IMR-90 (cell line): Measurements from ENCODE around the gene S100A5. TPM values are rescaled to one million over a fixed set of nuclear protein-coding genes. Genes with fewer than 3 reads are reported as not detected.
A peak's percentile ranks its signal among the peaks of the same experiment; 100 is the strongest.

Experiments used
- ATAC-seq: fragments of 200-7000 bp; cut with Tn5 transposase; 2 replicates; pipeline ENCODE4 v1.9.1; 2020; ENCODE audit warnings: low read depth, mild to moderate bottlenecking, moderate library complexity
- BruUV-seq: library from RNA; stranded (reverse); fragments of 400-500 nt; replicated peaks from 2 replicates; lab custom pipeline; 2021; lab: Mats Ljungman, UMichigan
- CTCF ChIA-PET: fragments of 300-600 bp; formaldehyde crosslinking; extraction: SDS; loops from one replicate; lab custom pipeline; 2021; ENCODE audit warnings: antibody characterized with exemption; lab: Yijun Ruan, JAX
- POLR2A ChIA-PET: fragments of 300-600 bp; sonication (Branson Sonifier 250); formaldehyde crosslinking; loops from one replicate; lab custom pipeline; 2022; ENCODE audit warnings: antibody characterized with exemption; ENCODE audit not compliant: unreplicated experiment; lab: Charles Lee
- DNase-seq: peaks from one replicate; pipeline ENCODE4 v3.0.0; 2013
- H2AFZ ChIP-seq: replicated peaks from 2 replicates; pipeline ENCODE3; 2013; ENCODE audit warnings: low read length, mild to moderate bottlenecking; ENCODE audit not compliant: poor library complexity
- H2AK5ac ChIP-seq: 2 replicates; pipeline ENCODE4 v1.6.1; 2013; ENCODE audit warnings: low read depth, low read length, inconsistent platforms
- H2AK9ac ChIP-seq: replicated peaks from 2 replicates; pipeline ENCODE3; 2013; ENCODE audit warnings: mild to moderate bottlenecking, low read depth, low read length, moderate library complexity; ENCODE audit not compliant: poor library complexity
- H2BK120ac ChIP-seq: 2 replicates; pipeline ENCODE4 v1.6.1; 2013; ENCODE audit warnings: low read depth, low read length, inconsistent platforms
- H2BK15ac ChIP-seq: 3 replicates; pipeline ENCODE4 v1.6.1; 2013; ENCODE audit warnings: low read depth, low read length, inconsistent platforms
- H2BK20ac ChIP-seq: 2 replicates; pipeline ENCODE4 v1.6.1; 2013; ENCODE audit warnings: low read depth, mild to moderate bottlenecking, inconsistent platforms, low read length, moderate library complexity
- H2BK5ac ChIP-seq: 2 replicates; pipeline ENCODE4 v1.6.1; 2013; ENCODE audit warnings: mild to moderate bottlenecking, low read depth, low read length, inconsistent platforms; ENCODE audit not compliant: poor library complexity, severe bottlenecking
- H3K14ac ChIP-seq: replicated peaks from 2 replicates; pipeline ENCODE4 v1.6.1; 2013; ENCODE audit warnings: low read depth, low read length, inconsistent platforms
- H3K18ac ChIP-seq: 2 replicates; pipeline ENCODE4 v1.6.1; 2013; ENCODE audit warnings: low read depth, low read length, control low read depth
- H3K23ac ChIP-seq: 2 replicates; pipeline ENCODE4 v1.6.1; 2013; ENCODE audit warnings: low read depth, low read length, inconsistent platforms
- H3K27ac ChIP-seq: 2 replicates; pipeline ENCODE4 v1.5.1; 2013; ENCODE audit warnings: mild to moderate bottlenecking, control low read depth, low read length; ENCODE audit not compliant: insufficient read depth
- H3K27me3 ChIP-seq: 2 replicates; pipeline ENCODE4 v1.6.1; 2013; ENCODE audit warnings: low read length; ENCODE audit not compliant: control insufficient read depth, insufficient read depth
- H3K36me3 ChIP-seq: 2 replicates; pipeline ENCODE4 v1.6.1; 2013; ENCODE audit warnings: low read length, mixed read lengths; ENCODE audit not compliant: control insufficient read depth, insufficient read depth
- H3K4ac ChIP-seq: 2 replicates; pipeline ENCODE4 v1.6.1; 2013; ENCODE audit warnings: low read depth, low read length, inconsistent platforms
- H3K4me1 ChIP-seq: 2 replicates; pipeline ENCODE4 v1.6.1; 2013; ENCODE audit warnings: low read length, mixed read lengths; ENCODE audit not compliant: control insufficient read depth, insufficient read depth
- H3K4me2 ChIP-seq: 2 replicates; pipeline ENCODE4 v1.6.1; 2013; ENCODE audit warnings: low read depth, mild to moderate bottlenecking, control low read depth, low read length, moderate library complexity
- H3K4me3 ChIP-seq: 2 replicates; pipeline ENCODE4 v1.5.1; 2013; ENCODE audit warnings: low read depth, mild to moderate bottlenecking, control low read depth, low read length, moderate library complexity; ENCODE audit not compliant: insufficient read depth
- H3K56ac ChIP-seq: 2 replicates; pipeline ENCODE4 v1.6.1; 2013; ENCODE audit warnings: low read length, inconsistent platforms; ENCODE audit not compliant: insufficient read depth; ENCODE audit errors: extremely low read depth
- H3K79me1 ChIP-seq, 2 experiments: 2 replicates each; pipeline ENCODE4 v1.6.1; 2013; ENCODE audit warnings: low read length in 2 of 2, inconsistent platforms in 1 of 2, low read depth in 1 of 2
- H3K9ac ChIP-seq: 2 replicates; pipeline ENCODE4 v1.6.1; 2013; ENCODE audit warnings: low read depth, low read length, control low read depth
- H3K9me1 ChIP-seq: 2 replicates; pipeline ENCODE4 v1.6.1; 2013; ENCODE audit warnings: low read length, inconsistent platforms; ENCODE audit not compliant: insufficient read depth
- H3K9me3 ChIP-seq: 2 replicates; pipeline ENCODE4 v1.6.1; 2013; ENCODE audit warnings: low read length; ENCODE audit not compliant: control insufficient read depth, insufficient read depth
- H4K20me1 ChIP-seq: 2 replicates; pipeline ENCODE4 v1.6.1; 2013; ENCODE audit warnings: low read length, inconsistent platforms; ENCODE audit not compliant: insufficient read depth
- H4K5ac ChIP-seq: 2 replicates; pipeline ENCODE4 v1.6.1; 2013; ENCODE audit warnings: mild to moderate bottlenecking, low read depth, low read length, control low read depth
- H4K8ac ChIP-seq, 2 experiments: 2 replicates each; pipeline ENCODE4 v1.6.1; 2013; ENCODE audit warnings: low read depth in 2 of 2, low read length in 2 of 2, control low read depth in 1 of 2, inconsistent platforms in 1 of 2
- H4K91ac ChIP-seq: 2 replicates; pipeline ENCODE4 v1.6.1; 2013; ENCODE audit warnings: low read depth, low read length, inconsistent platforms; ENCODE audit not compliant: insufficient read depth
- FOS ChIP-seq: fragments of 150-350 bp; IDR thresholded peaks from 2 replicates; pipeline ENCODE4 v1.6.1; 2016; ENCODE audit warnings: low read depth, low read length
- MXI1 ChIP-seq: IDR thresholded peaks from 2 replicates; pipeline ENCODE4 v1.6.1; 2012; ENCODE audit warnings: low read depth, mild to moderate bottlenecking, low read length, moderate library complexity, borderline replicate concordance
- RAD21 ChIP-seq: IDR thresholded peaks from 2 replicates; pipeline ENCODE4 v1.6.1; 2012; ENCODE audit warnings: low read length, improper control_type of control experiment
- SMC3 ChIP-seq: fragments of 150-350 bp; IDR thresholded peaks from 2 replicates; pipeline ENCODE4 v1.6.1; 2016; ENCODE audit warnings: low read depth, mild to moderate bottlenecking, antibody characterized with exemption, low read length, moderate library complexity
- WGBS, 2 experiments: methylation state at CpG; one replicate each; pipeline versions ENCODE4 v1.1.5 to v1.1.7; 2013; ENCODE audit warnings: missing lambda C conversion rate in 2 of 2; ENCODE audit not compliant: insufficient read length in 1 of 2; ENCODE audit errors: extremely low coverage in 2 of 2; 5-methylcytosine and 5-hydroxymethylcytosine counted together
- dilution Hi-C: fragments of 300-500 bp; cut with HindIII; formaldehyde crosslinking; loops from one replicate; pipeline ENCODE4 v1.14.3; 2018; ENCODE audit warnings: low sequenced_read_pairs; ENCODE audit not compliant: unreplicated experiment
- in situ Hi-C: fragments of 300-500 bp; cut with MboI; formaldehyde crosslinking; loops from 3 replicates; pipeline ENCODE4 v1.14.3; 2019; ENCODE audit warnings: low sequenced_read_pairs, inconsistent platforms, mixed read lengths
- intact Hi-C: fragments of 100-400 bp; cut with micrococcal nuclease; formaldehyde crosslinking; loops from 2 replicates; pipeline ENCODE4 v1.10.0; 2022
- polyA plus RNA-seq, 3 experiments: library from polyadenylated mRNA; depleted of rRNA; stranded (reverse); fragments of >200 nt; gene quantifications; 2 replicates each; pipeline ENCODE4 v1.2.3, GENCODE V29; 2012; ENCODE audit warnings: low replicate concordance in 1 of 3
- total RNA-seq: library from RNA; depleted of rRNA; stranded (reverse); fragments of >200 nt; gene quantifications from 2 replicates; pipeline ENCODE4 v1.2.3, GENCODE V29; 2012
- TF ChIP-seq, protein P1 (sequence below): conservative IDR thresholded peaks from 2 replicates; pipeline ENCODE4 v1.5.1; 2012; ENCODE audit warnings: mild to moderate bottlenecking, low read depth, low read length, improper control_type of control experiment

Gene S100A5
- total and polyA plus RNA-seq, 2 of the 4 experiments (the other 2 are of a cell fraction): 0.27 TPM; not detected in 1

GRCh38 chr1:153494976-153495535, 45.7 kb downstream of the S100A5 start:
- H3K9me3 ChIP-seq: no peaks in the 10 kb centered on the region
- ATAC-seq (peak; percentile 71), DNase-seq (peak; percentile 52)
- H3K9me1 ChIP-seq: peaks cover 6% of the 10 kb centered on the region; the same call in 1 of the 2 replicates
- no peak overlapping the region for H2BK20ac ChIP-seq
- H3K18ac ChIP-seq: no peak overlapping the region
- H3K27ac ChIP-seq: no peak overlapping the region
- peak overlapping the region; percentile 4 for H2AFZ ChIP-seq
- no peak overlapping the region for H2BK15ac ChIP-seq
- H3K4ac ChIP-seq: no peak overlapping the region
- H3K23ac ChIP-seq: no peak overlapping the region
- peaks cover 5% of the 10 kb centered on the region; the same call in 1 of the 2 replicates for H3K4me1 ChIP-seq
- dilution Hi-C loops (no loop called here), intact Hi-C loops (loop anchor here (1.0 kb wide), 2 partner anchors 95 to 143 kb away; no protein-coding TSS in a partner anchor), in situ Hi-C loops (no loop called here)
- H3K4me2 ChIP-seq: no peak overlapping the region
- no peak overlapping the region for H2BK5ac ChIP-seq
- TF ChIP-seq SMC3 (peak; percentile 91), MXI1 (no peak), FOS (no peak), RAD21 (peak; percentile 84)
- TF ChIP-seq, protein P1, sequence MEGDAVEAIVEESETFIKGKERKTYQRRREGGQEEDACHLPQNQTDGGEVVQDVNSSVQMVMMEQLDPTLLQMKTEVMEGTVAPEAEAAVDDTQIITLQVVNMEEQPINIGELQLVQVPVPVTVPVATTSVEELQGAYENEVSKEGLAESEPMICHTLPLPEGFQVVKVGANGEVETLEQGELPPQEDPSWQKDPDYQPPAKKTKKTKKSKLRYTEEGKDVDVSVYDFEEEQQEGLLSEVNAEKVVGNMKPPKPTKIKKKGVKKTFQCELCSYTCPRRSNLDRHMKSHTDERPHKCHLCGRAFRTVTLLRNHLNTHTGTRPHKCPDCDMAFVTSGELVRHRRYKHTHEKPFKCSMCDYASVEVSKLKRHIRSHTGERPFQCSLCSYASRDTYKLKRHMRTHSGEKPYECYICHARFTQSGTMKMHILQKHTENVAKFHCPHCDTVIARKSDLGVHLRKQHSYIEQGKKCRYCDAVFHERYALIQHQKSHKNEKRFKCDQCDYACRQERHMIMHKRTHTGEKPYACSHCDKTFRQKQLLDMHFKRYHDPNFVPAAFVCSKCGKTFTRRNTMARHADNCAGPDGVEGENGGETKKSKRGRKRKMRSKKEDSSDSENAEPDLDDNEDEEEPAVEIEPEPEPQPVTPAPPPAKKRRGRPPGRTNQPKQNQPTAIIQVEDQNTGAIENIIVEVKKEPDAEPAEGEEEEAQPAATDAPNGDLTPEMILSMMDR: peak; percentile 90
- no peak overlapping the region for H2AK5ac ChIP-seq
- CTCF ChIA-PET: interaction anchor here (0.6 to 3.4 kb wide), 14 partner anchors 10 to 149 kb away, joined by 3 to 41 read pairs (median 4); partner anchors contain the start of gene S100A9
- no peaks in the 10 kb centered on the region for H3K79me1 ChIP-seq
- H4K20me1 ChIP-seq: peaks cover 3% of the 10 kb centered on the region
- no peak overlapping the region for H3K14ac ChIP-seq
- H4K91ac ChIP-seq: no peak overlapping the region
- BruUV-seq: no TSS peak
- POLR2A ChIA-PET: no interaction called here
- WGBS, 2 experiments: 0% methylated on average over 1 of the region's 6 CpGs; no CpG with 5 or more reads in 1 of the 2 experiments
- H2BK120ac ChIP-seq: no peak overlapping the region
- no peak overlapping the region for H3K9ac ChIP-seq
- no peak overlapping the region for H2AK9ac ChIP-seq
- no peak overlapping the region for H4K8ac ChIP-seq
- H3K4me3 ChIP-seq: no peak overlapping the region
- no peak overlapping the region for H4K5ac ChIP-seq
- H3K56ac ChIP-seq: no peak overlapping the region
- peaks cover 14% of the 10 kb centered on the region for H3K27me3 ChIP-seq
- H3K36me3 ChIP-seq: no peaks in the 10 kb centered on the region
